AG04449 (cell line): ENCODE data around the gene ILDR2.

ENCODE experiments used
- CTCF ChIA-PET: fragments of 350-600 bp; formaldehyde crosslinking; extraction: SDS; loops from one replicate; lab custom pipeline; 2021; ENCODE audit warnings: antibody characterized with exemption; lab: Yijun Ruan, JAX
- POLR2A ChIA-PET: fragments of 400-600, 350-600 bp; formaldehyde crosslinking; extraction: SDS; loops from one replicate; lab custom pipeline; 2020; ENCODE audit warnings: antibody characterized with exemption, inconsistent platforms; lab: Yijun Ruan, JAX
- DNase-seq: peaks from one replicate; pipeline ENCODE4 v3.0.0-alpha.2; 2010; ENCODE audit warnings: low read depth, low spot score
- H3K4me3 ChIP-seq: 2 replicates; pipeline ENCODE4 v1.5.1; 2011; ENCODE audit warnings: low read depth, mild to moderate bottlenecking, control low read depth, low read length
- TF ChIP-seq, protein P1 (sequence below): IDR thresholded peaks from one replicate; pipeline ENCODE4 v1.5.1; 2011; ENCODE audit warnings: mild to moderate bottlenecking, moderate library complexity, low read length, control low read depth, inconsistent platforms; ENCODE audit not compliant: insufficient read depth; ENCODE audit errors: missing control alignments

The ILDR2 gene

GRCh38 chr1:166900987-166901386, 74.4 kb downstream of the ILDR2 start:
- TF ChIP-seq, protein P1, sequence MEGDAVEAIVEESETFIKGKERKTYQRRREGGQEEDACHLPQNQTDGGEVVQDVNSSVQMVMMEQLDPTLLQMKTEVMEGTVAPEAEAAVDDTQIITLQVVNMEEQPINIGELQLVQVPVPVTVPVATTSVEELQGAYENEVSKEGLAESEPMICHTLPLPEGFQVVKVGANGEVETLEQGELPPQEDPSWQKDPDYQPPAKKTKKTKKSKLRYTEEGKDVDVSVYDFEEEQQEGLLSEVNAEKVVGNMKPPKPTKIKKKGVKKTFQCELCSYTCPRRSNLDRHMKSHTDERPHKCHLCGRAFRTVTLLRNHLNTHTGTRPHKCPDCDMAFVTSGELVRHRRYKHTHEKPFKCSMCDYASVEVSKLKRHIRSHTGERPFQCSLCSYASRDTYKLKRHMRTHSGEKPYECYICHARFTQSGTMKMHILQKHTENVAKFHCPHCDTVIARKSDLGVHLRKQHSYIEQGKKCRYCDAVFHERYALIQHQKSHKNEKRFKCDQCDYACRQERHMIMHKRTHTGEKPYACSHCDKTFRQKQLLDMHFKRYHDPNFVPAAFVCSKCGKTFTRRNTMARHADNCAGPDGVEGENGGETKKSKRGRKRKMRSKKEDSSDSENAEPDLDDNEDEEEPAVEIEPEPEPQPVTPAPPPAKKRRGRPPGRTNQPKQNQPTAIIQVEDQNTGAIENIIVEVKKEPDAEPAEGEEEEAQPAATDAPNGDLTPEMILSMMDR = no peak
- ChIA-PET CTCF (interaction anchor here (2.3 kb wide), 1 partner anchor 9 kb away, joined by 7 read pairs; no protein-coding TSS in a partner anchor), POLR2A (no interaction called here)

GRCh38 chr1:166899769-166900168, 75.6 kb downstream of the ILDR2 start:
- CTCF ChIA-PET = interaction anchor here (2.3 kb wide), 1 partner anchor 10 kb away, joined by 7 read pairs; no protein-coding TSS in a partner anchor
- POLR2A ChIA-PET = no interaction called here
- no peak overlapping the region for H3K4me3 ChIP-seq
- TF ChIP-seq, protein P1 = no peak
- DNase-seq = no peak

More at GRCh38 chr1:166900987-166901386, 74.4 kb downstream of the ILDR2 start:
- no peak overlapping the region for H3K4me3 ChIP-seq
- DNase-seq = no peak

DNA sequence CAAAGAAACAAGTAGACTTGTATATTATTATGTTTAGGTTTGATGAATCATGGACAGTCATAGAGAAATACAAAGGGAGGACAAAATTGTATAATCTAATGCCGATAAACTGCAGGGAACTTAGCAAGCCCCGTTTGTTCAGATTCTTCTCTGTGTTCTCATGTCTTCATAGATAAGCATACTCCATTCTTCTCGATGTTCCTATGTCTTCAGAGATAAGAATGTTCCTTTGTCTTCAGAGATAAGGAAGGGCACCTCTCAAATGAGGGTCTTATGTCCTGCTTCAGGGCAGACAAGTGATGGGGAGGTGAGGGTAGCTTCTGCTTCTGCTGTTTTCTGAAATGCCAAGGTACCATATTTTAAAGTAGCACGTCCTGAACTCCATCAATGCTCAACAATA, 79.6 kb downstream of the ILDR2 start:
- no peak overlapping the region for H3K4me3 ChIP-seq
- no peak for DNase-seq
- ChIA-PET CTCF (interaction anchor here (0.7 to 1.1 kb wide), 2 partner anchors 15 to 164 kb away, joined by 3 read pairs; no protein-coding TSS in a partner anchor), POLR2A (no interaction called here)
- TF ChIP-seq, protein P1 = no peak

DNA sequence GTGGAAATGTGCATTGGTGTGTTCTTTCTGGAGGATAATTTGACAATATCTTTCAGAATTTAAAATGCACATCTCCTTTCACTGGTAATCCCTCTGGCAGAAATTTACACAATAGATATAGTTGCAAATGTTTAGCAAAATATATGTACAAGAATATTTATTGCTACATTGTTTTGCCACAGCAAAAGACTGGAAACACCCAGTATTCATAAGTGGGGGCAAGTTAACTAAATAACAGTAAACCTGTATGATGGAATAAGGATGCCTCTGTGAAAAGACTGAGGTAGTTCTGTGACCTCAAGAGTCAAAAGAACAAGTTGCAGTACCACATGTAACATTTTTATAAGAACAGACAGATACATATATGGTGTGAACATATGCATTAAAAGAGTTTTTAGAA, 85.6 kb downstream of the ILDR2 start:
- POLR2A ChIA-PET = no interaction called here
- CTCF ChIA-PET = interaction anchor here (0.9 kb wide), 1 partner anchor 16 kb away, joined by 3 read pairs; no protein-coding TSS in a partner anchor
- TF ChIP-seq, protein P1 = no peak

GRCh38 chr1:166888373-166889111, 86.8 kb downstream of the ILDR2 start:
- TF ChIP-seq, protein P1 = no peak
- no peak overlapping the region for H3K4me3 ChIP-seq
- DNase-seq = no peak
- POLR2A ChIA-PET = no interaction called here
- CTCF ChIA-PET = interaction anchor here (0.9 kb wide), 1 partner anchor 17 kb away, joined by 3 read pairs; no protein-coding TSS in a partner anchor

More for the DNA sequence above, 85.6 kb downstream of the ILDR2 start:
- H3K4me3 ChIP-seq = no peak overlapping the region
- no peak for DNase-seq

DNA sequence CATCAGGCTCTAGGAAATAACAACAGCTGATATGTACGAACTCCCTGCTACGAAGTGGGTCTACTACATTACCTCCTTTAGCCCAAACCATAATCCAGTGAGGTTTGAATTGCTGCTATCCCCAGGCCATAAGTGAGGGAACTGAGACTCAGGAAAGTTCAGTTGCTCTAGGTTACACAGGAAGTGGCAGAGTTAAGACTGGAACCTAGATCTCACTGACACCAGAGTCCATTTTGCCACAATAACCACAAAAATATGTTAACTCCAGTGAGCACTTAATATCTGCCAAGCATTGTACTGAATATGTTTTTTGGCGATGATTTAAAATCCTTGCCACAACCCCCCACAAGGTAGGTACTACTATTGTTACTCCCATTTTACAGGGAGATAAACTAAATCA, 90.4 kb downstream of the ILDR2 start:
- no peak for DNase-seq
- H3K4me3 ChIP-seq = no peak overlapping the region
- ChIA-PET POLR2A (no interaction called here), CTCF (interaction anchor here (0.7 to 7.0 kb wide), 3 partner anchors 8 to 682 kb away, joined by 3 to 89 read pairs (median 3); no protein-coding TSS in a partner anchor)
- TF ChIP-seq, protein P1 = no peak
